Subcutaneous adipose tissue (tissue), 4 donors: ENCODE results near the gene MDP1. TPM values are rescaled to one million over a fixed set of nuclear protein-coding genes. Genes with fewer than 3 reads are reported as not detected.

Source experiments
- total RNA-seq, 4 donors: library from RNA; depleted of rRNA; stranded (reverse); fragments of >200 nt; gene quantifications; one replicate each; pipeline ENCODE4 v1.1.0, GENCODE V29; 2016
- TF ChIP-seq, protein P1 (sequence below): fragments of 450-650 bp; IDR thresholded peaks from one replicate; pipeline ENCODE4 v1.5.1; 2016; ENCODE audit warnings: low read depth, mild to moderate bottlenecking, control low read depth, antibody characterized with exemption, moderate library complexity

Gene MDP1
- total RNA-seq, 4 donors from 2014 or later, result 14.3 to 30.3 (median 24.1) TPM

DNA sequence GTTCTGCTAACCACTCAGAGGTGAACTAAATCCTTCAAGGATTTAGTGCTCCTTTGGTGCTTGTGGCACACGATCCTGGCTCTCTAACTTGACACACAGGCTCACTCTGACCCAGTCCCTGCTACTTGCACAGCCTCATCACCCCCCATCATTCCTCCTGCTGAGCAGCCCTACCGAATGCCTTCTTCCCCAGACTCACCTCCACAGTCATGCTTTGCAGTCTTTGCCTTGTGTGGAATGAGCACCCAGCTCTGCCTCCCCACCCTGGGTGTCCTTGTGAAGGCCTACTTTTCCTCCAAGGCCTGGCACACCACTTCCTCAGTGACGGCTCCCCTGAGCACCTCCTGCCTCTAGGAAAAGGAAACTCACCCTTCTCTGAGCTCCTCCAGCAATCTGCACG is 34.5 kb upstream of the MDP1 start:
- TF ChIP-seq, protein P1, sequence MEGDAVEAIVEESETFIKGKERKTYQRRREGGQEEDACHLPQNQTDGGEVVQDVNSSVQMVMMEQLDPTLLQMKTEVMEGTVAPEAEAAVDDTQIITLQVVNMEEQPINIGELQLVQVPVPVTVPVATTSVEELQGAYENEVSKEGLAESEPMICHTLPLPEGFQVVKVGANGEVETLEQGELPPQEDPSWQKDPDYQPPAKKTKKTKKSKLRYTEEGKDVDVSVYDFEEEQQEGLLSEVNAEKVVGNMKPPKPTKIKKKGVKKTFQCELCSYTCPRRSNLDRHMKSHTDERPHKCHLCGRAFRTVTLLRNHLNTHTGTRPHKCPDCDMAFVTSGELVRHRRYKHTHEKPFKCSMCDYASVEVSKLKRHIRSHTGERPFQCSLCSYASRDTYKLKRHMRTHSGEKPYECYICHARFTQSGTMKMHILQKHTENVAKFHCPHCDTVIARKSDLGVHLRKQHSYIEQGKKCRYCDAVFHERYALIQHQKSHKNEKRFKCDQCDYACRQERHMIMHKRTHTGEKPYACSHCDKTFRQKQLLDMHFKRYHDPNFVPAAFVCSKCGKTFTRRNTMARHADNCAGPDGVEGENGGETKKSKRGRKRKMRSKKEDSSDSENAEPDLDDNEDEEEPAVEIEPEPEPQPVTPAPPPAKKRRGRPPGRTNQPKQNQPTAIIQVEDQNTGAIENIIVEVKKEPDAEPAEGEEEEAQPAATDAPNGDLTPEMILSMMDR, result no peak

DNA sequence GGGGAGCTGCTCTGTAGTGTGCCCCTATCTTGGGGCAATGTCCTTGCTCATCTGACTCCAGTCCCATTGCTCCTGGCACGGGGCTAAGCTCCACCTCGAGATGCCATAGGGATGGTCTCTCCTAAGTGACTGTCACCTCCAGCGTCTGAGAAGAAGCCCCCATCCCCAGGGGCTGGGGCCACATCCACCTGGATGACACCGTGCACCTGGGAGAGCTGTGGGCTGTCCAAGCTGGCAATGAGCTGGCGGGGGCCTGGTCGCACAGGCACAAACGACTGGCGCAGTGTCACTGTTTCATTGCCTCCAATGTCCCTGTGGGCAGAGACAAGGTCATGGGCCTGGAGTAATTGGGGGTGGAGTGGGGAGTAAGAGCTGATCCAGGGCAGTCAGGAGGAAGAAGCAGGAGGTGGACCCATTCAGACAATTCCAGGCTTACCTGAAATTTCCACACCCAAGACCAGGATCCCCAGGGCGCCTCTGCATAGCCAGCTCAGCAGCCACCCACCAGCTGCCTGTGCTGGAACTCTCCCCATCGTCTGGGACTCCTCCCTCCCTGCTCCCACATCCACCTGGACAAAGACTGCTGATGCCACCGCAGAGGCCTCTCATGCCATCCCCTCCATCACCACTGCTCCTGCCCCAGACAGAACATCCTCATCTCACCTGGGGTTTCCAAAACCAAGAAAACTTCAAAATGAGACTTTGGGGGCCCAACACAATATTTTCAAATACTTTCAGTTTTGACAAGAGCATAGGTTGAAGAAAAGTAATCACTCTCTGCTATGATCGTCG is 33.6 kb upstream of the MDP1 start:
- TF ChIP-seq, protein P1, result no peak

GRCh38 chr14:24247422-24247821 is 31.6 kb upstream of the MDP1 start:
- TF ChIP-seq, protein P1, result no peak

GRCh38 chr14:24246765-24247212 is 30.9 kb upstream of the MDP1 start:
- TF ChIP-seq, protein P1, result no peak

DNA sequence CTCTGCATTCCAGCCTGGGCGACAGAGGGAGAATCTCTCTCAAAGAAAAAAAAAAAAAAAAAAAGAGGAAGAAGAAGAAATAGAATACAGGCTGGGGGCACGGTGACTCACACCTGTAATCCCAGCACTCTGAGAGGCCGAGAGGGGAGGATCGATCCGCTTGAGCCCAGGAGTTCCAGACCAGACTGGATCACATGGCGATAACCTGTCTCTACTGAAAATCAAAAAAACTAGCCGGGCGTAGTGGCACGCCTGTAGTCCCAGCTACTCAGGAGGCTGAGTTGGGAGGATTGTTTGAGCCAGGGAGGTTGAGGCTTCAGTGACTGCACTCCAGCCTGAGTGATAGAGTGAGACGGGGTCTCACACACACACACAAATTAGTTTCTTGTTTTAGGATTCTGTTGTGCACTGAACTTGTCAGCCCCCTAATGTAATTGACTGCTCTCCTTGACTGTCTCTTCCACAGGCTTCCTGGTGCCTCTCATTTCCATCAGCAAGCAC is 27.5 kb upstream of the MDP1 start:
- TF ChIP-seq, protein P1, result no peak

- TF ChIP-seq, protein P1, result no peak
These were observed 26.1 kb upstream of the MDP1 start for GRCh38 chr14:24241829-24242443.
